ENCODE measurements around the gene GNPTAB. TPM values are rescaled to one million over a fixed set of nuclear protein-coding genes. Genes with fewer than 3 reads are reported as not detected.

The GNPTAB gene
- total RNA-seq, 3 donors from 2014 or later (not counting 1 experiment from before 2014, with no cell fraction given): 260 to 285 (median 262) TPM

- Histone ChIP-seq H3K4me1 (ENCODE audit: control insufficient read depth, insufficient read depth, low read length) (peaks cover 14% of the 10 kb centered on the region), H3K36me3 (ENCODE audit: control insufficient read depth, insufficient read depth, low read length) (no peaks in the 10 kb centered on the region), H3K27me3 (ENCODE audit: control insufficient read depth, insufficient read depth, low read length) (no peaks in the 10 kb centered on the region), H3K27ac (ENCODE audit: low read length) (no peak overlapping the region), H3K9me3 (ENCODE audit: control insufficient read depth, insufficient read depth, low read length) (no peaks in the 10 kb centered on the region), H3K4me3 (ENCODE audit: low read length) (no peak overlapping the region)
- Mint-ChIP-seq H3K4me1 (peaks cover 9% of the 10 kb centered on the region in 2 donors), H3K27me3 (ENCODE audit: low read depth in 2 of 2) (no peaks in the 10 kb centered on the region), H3K4me3 (peak overlapping the region; percentile 46), H3K9me3 (no peaks in the 10 kb centered on the region), H3K36me3 (no peaks in the 10 kb centered on the region), H3K27ac (peak overlapping the region; percentile 5 to 78)
- ATAC-seq: peak in 1 of 3 donors; percentile 39
- no peak for TF ChIP-seq CTCF (IDR thresholded peaks at IDR 0.05)
- intact Hi-C loops (cut with micrococcal nuclease): loop anchor here (1.0 kb wide), 1 partner anchor 65 kb away; no protein-coding TSS in a partner anchor
- WGBS (ENCODE audit: insufficient coverage): 43% methylated on average over 2 of the region's 3 CpGs
- peak in 1 of 2 donors; percentile 62 for DNase-seq
These were observed 8.0 kb upstream of the GNPTAB start for GRCh38 chr12:101838628-101839323.

GRCh38 chr12:101832030-101832429, 1.3 kb upstream of the GNPTAB start:
- Histone ChIP-seq H3K27ac (ENCODE audit: low read length) (no peak overlapping the region), H3K4me3 (ENCODE audit: low read length) (no peak overlapping the region), H3K36me3 (ENCODE audit: control insufficient read depth, insufficient read depth, low read length) (no peaks in the 10 kb centered on the region), H3K9me3 (ENCODE audit: control insufficient read depth, insufficient read depth, low read length) (no peaks in the 10 kb centered on the region), H3K4me1 (ENCODE audit: control insufficient read depth, insufficient read depth, low read length) (peaks cover 27% of the 10 kb centered on the region), H3K27me3 (ENCODE audit: control insufficient read depth, insufficient read depth, low read length) (no peaks in the 10 kb centered on the region)
- DNase-seq (no peak), ATAC-seq (no peak)
- H3K27ac Mint-ChIP-seq: peak overlapping the region in 1 of 2 donors; percentile 68
- peak overlapping the region; percentile 69 for H3K4me3 Mint-ChIP-seq
- H3K27me3 Mint-ChIP-seq (ENCODE audit: low read depth in 2 of 2): no peaks in the 10 kb centered on the region
- H3K9me3 Mint-ChIP-seq: no peaks in the 10 kb centered on the region
- H3K4me1 Mint-ChIP-seq: peaks cover 42 to 45% of the 10 kb centered on the region in 2 donors
- no peaks in the 10 kb centered on the region for H3K36me3 Mint-ChIP-seq
- 92% methylated on average over 1 of the region's 1 CpG for WGBS (ENCODE audit: insufficient coverage)
- no peak for TF ChIP-seq CTCF (IDR thresholded peaks at IDR 0.05)
- intact Hi-C loops (cut with micrococcal nuclease): loop anchor here (5.0 kb wide), 1 partner anchor 425 kb away; the partner anchor contains the start of gene ARL1

DNA sequence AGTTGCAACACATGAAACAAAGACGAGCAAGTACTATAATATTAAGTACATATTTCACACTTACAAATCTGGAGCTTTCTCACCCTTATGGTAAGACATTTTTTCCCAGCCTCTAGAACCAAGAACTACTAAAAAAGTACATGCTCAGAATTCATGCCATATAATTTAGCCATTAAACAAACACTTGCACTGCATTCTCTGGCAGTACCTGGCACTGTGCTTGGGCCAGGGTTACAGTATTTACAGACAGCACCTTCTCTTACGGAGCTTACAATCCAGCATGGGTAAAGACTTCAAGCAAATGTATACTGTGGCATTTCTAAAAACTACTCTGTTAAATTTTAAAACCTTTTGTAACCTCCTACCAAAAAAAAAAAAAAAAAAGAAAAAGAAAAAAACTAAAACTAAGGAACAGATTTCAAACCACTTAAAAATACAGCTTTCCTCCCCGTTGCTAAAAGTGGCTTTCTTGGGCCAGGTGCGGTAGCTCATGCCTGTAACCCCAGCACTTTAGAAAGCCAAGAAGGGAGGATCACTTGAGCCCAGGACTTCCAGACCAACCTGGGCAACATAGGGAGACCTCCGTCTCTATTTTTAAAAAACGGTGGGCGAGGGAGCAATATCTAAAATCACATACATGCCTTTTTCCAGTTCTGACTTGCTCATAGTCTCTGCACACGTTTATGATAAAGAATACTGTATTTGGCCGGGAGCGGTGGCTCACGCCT, 956 bp downstream of the GNPTAB start:
- peak overlapping the region; percentile 99 for H3K4me3 Mint-ChIP-seq
- Histone ChIP-seq H3K36me3 (ENCODE audit: control insufficient read depth, insufficient read depth, low read length) (no peaks in the 10 kb centered on the region), H3K27ac (ENCODE audit: low read length) (peak overlapping the region; percentile 68), H3K27me3 (ENCODE audit: control insufficient read depth, insufficient read depth, low read length) (no peaks in the 10 kb centered on the region), H3K4me1 (ENCODE audit: control insufficient read depth, insufficient read depth, low read length) (peaks cover 34% of the 10 kb centered on the region), H3K9me3 (ENCODE audit: control insufficient read depth, insufficient read depth, low read length) (no peaks in the 10 kb centered on the region), H3K4me3 (ENCODE audit: low read length) (peak overlapping the region; percentile 79)
- no peaks in the 10 kb centered on the region for H3K9me3 Mint-ChIP-seq
- ATAC-seq (no peak), DNase-seq (peak in 1 of 2 donors; percentile 29)
- intact Hi-C loops (cut with micrococcal nuclease): loop anchor here (2.0 to 5.0 kb wide), 3 partner anchors 37 to 423 kb away; partner anchors contain the start of gene ARL1
- WGBS (ENCODE audit: insufficient coverage): 2% methylated on average over 11 of the region's 11 CpGs
- TF ChIP-seq CTCF (IDR thresholded peaks at IDR 0.05): no peak
- H3K4me1 Mint-ChIP-seq: peaks cover 61 to 65% of the 10 kb centered on the region in 2 donors
- H3K27ac Mint-ChIP-seq: peak overlapping the region; percentile 84 to 90
- no peaks in the 10 kb centered on the region for H3K36me3 Mint-ChIP-seq
- H3K27me3 Mint-ChIP-seq (ENCODE audit: low read depth in 2 of 2): no peaks in the 10 kb centered on the region
